ENCODE measurements around the gene C3orf52.

DNA sequence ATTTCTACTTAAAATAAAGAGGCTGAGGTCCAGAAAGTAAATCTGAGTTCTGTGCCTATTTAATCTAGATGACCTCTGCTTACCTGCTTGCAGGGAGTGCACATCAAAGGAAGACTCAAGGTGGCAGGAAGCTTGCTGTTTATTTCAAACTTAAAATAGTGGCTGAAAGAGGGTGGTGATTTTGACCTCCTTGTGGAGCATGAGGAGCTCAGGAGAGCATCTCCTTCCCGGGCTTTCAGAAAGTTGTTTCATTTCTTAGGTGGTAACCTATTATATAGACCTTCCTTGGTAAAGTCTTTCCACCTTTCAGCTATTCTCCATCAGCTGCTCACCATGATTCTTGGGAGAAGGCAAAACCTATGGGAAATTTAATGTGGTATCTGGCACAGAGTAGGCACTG is 46.4 kb downstream of the C3orf52 start:
- TF ChIP-seq, protein P1, sequence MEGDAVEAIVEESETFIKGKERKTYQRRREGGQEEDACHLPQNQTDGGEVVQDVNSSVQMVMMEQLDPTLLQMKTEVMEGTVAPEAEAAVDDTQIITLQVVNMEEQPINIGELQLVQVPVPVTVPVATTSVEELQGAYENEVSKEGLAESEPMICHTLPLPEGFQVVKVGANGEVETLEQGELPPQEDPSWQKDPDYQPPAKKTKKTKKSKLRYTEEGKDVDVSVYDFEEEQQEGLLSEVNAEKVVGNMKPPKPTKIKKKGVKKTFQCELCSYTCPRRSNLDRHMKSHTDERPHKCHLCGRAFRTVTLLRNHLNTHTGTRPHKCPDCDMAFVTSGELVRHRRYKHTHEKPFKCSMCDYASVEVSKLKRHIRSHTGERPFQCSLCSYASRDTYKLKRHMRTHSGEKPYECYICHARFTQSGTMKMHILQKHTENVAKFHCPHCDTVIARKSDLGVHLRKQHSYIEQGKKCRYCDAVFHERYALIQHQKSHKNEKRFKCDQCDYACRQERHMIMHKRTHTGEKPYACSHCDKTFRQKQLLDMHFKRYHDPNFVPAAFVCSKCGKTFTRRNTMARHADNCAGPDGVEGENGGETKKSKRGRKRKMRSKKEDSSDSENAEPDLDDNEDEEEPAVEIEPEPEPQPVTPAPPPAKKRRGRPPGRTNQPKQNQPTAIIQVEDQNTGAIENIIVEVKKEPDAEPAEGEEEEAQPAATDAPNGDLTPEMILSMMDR (conservative IDR thresholded peaks at IDR 0.05; ENCODE audit: low read length): no peak
- no peak for TF ChIP-seq EZH2phosphoT487 (IDR thresholded peaks at IDR 0.05; ENCODE audit: borderline replicate concordance)
